ENCODE results near the gene CCR6. TPM values are rescaled to one million over a fixed set of nuclear protein-coding genes. Genes with fewer than 3 reads are reported as not detected.
A peak's percentile ranks its signal among the peaks of the same experiment; 100 is the strongest.

The CCR6 gene
- total and polyA plus RNA-seq, 2 of the 8 experiments (the other 6 are each of a cell fraction or from before 2014, with no cell fraction given) = 0.06 TPM; not detected in 1

GRCh38 chr6:167162591-167162990, 39.7 kb downstream of the CCR6 start:
- no peaks in the 10 kb centered on the region for H4K20me1 ChIP-seq (replicated peaks in 1 of 2; ENCODE audit: control insufficient read depth in 1 of 2, insufficient read depth in 2 of 2, low read length in 2 of 2)
- H4K5ac ChIP-seq (ENCODE audit: insufficient read length, low read depth, low read length) = peak overlapping the region; percentile 45
- peak overlapping the region; percentile 97 for H2BK5ac ChIP-seq (ENCODE audit: low read depth, low read length)
- ChIA-PET POLR2A (ENCODE audit: partially characterized antibody) (interaction anchor here (1.0 to 2.4 kb wide), 3 partner anchors 15 to 996 kb away, joined by 3 to 14 read pairs (median 4); no protein-coding TSS in a partner anchor), CTCF (ENCODE audit: partially characterized antibody) (interaction anchor here (0.8 to 3.0 kb wide), 10 partner anchors 11 to 626 kb away, joined by 3 to 13 read pairs (median 3); no protein-coding TSS in a partner anchor)
- no peaks in the 10 kb centered on the region for H3K36me3 ChIP-seq (ENCODE audit: control insufficient read depth in 2 of 4, insufficient read depth in 4 of 4, low read length in 3 of 4)
- H2BK120ac ChIP-seq (replicated peaks; ENCODE audit: low read depth, low read length) = peak overlapping the region; percentile 98
- H3K23me2 ChIP-seq (ENCODE audit: low read depth, low read length) = no peaks in the 10 kb centered on the region
- H2BK15ac ChIP-seq (ENCODE audit: low read length) = no peak overlapping the region
- H3K9me3 ChIP-seq (ENCODE audit: insufficient read depth in 2 of 2, low read depth in 1 of 2, low read length in 1 of 2) = no peaks in the 10 kb centered on the region; a peak in 1 of 4 replicates
- H3K79me2 ChIP-seq (ENCODE audit: control insufficient read depth in 1 of 2, insufficient read depth in 2 of 2, low read length in 2 of 2) = no peaks in the 10 kb centered on the region
- no peak overlapping the region for H2AFZ ChIP-seq (ENCODE audit: low read length)
- H3K4me2 ChIP-seq (ENCODE audit: insufficient read depth in 1 of 2, low read depth in 2 of 2, low read length in 2 of 2) = peak overlapping the region; percentile 56 to 58; a peak in 1 of 4 replicates
- no peak overlapping the region for H4K8ac ChIP-seq (ENCODE audit: extremely low read depth, insufficient read depth, low read length)
- peak overlapping the region; percentile 97 for H2BK12ac ChIP-seq (ENCODE audit: low read depth, low read length)
- H2AK5ac ChIP-seq (ENCODE audit: low read depth, low read length) = peak overlapping the region; percentile 79
- DNase-seq (ENCODE audit: low read depth in 1 of 2, low spot score in 2 of 2) (no peak), FAIRE-seq (peak; percentile 52)
- H3K4ac ChIP-seq (replicated peaks; ENCODE audit: insufficient read length, low read depth, low read length) = peak overlapping the region; percentile 96
- H3K27me3 ChIP-seq (replicated peaks in 1 of 4; ENCODE audit: control insufficient read depth in 3 of 4, extremely low read depth in 1 of 4, insufficient read depth in 3 of 4, low read length in 3 of 4) = no peaks in the 10 kb centered on the region; a peak in 1 of 7 replicates
- no peaks in the 10 kb centered on the region for H3K79me1 ChIP-seq (ENCODE audit: low read depth, low read length)
- no peak overlapping the region for H3K4me3 ChIP-seq (ENCODE audit: extremely low read depth in 1 of 4, insufficient read depth in 2 of 4, low read depth in 3 of 4, low read length in 4 of 4)
- H3K4me1 ChIP-seq (replicated peaks in 1 of 4; ENCODE audit: control insufficient read depth in 3 of 4, insufficient read depth in 4 of 4, low read length in 3 of 4) = peaks cover 8 to 27% (median 22%) of the 10 kb centered on the region in 4 experiments
- H3K9ac ChIP-seq (replicated peaks in 1 of 4; ENCODE audit: extremely low read depth in 1 of 4, low read depth in 3 of 4, low read length in 3 of 4) = no peak overlapping the region
- H3K56ac ChIP-seq (replicated peaks; ENCODE audit: insufficient read length, low read depth, low read length) = peak overlapping the region; percentile 49
- TF ChIP-seq, protein P1, sequence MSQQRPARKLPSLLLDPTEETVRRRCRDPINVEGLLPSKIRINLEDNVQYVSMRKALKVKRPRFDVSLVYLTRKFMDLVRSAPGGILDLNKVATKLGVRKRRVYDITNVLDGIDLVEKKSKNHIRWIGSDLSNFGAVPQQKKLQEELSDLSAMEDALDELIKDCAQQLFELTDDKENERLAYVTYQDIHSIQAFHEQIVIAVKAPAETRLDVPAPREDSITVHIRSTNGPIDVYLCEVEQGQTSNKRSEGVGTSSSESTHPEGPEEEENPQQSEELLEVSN (IDR thresholded peaks at IDR 0.05) = 0 out of 2 replicates have a peak, but pooled peaks have one; percentile 31
- no peak for TF ChIP-seq ASH2L (IDR thresholded peaks at IDR 0.05; ENCODE audit: low read length)
- no peak overlapping the region for H3K23ac ChIP-seq (ENCODE audit: insufficient read length)
- H4K91ac ChIP-seq (replicated peaks; ENCODE audit: insufficient read length, low read length) = peak overlapping the region; percentile 99
- H2BK20ac ChIP-seq (ENCODE audit: low read length) = peak overlapping the region; percentile 97
- H3K18ac ChIP-seq (ENCODE audit: extremely low read depth, low read length) = peak overlapping the region; percentile 79
- no peak overlapping the region for H3K14ac ChIP-seq (ENCODE audit: insufficient read length)
- H3K27ac ChIP-seq (ENCODE audit: low read depth, low read length) = peak overlapping the region; percentile 88
- 88% methylated on average over 12 of the region's 12 CpGs; no CpG with 5 or more reads in 1 of the 2 experiments for WGBS, 2 experiments (ENCODE audit: extremely low coverage in 1 of 2, insufficient coverage in 1 of 2, insufficient read length in 1 of 2, insufficient replicate concordance in 2 of 2, low coverage in 1 of 2, low lambda C conversion rate in 2 of 2, missing lambda C conversion rate in 1 of 2)

Measured in H1 (cell line).